CD4-positive, alpha-beta T cell treated with Interleukin-10 for 1 hour (primary cell): Measurements from ENCODE around the gene FLYWCH2.
A peak's percentile ranks its signal among the peaks of the same experiment; 100 is the strongest.

ENCODE experiments used
- DNase-seq: peaks from one replicate; pipeline ENCODE4 v3.0.0-alpha.2; 2020

Gene FLYWCH2, protein sequence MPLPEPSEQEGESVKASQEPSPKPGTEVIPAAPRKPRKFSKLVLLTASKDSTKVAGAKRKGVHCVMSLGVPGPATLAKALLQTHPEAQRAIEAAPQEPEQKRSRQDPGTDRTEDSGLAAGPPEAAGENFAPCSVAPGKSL

DNA sequence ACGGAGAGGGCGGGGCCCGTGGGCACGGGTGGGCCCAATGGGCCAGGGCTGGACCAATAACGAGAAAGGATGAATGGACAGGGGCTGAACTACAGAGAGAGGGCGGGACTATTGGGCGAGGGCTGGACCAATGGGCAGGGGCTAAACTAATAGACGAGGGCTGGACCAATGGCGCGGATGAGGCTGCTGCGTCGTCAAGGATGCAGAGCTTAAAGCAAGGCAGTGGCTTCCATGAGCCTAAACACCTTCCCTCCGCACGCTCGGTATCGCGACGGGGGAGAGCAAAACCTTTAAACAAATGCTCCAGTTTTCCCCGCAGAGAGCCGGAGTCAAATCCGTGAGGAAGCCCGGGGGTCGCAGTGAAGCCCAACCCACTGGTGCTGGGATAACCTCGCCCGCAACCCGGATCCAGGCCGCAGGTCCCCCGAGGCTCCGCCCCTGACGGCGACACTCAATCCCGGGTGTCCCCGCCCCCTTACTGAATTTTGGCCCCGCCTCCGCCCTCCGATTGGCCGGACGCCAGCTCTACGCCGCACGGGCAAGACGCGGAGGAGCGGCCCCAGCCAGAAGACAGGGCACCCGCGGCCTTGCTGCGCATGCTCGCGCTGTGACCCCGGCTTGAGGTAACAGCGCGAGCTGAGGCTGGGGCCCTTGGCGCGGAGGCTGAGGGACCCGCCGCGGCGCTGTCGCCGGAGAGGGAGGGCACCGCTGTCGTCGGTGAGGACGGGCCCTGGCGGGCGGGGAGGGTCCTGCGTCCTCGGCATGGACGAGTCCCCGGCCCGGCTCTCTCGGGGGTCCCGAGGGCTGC is at the start of gene FLYWCH2:
TSS of gene FLYWCH2 (plus strand) at position 566 of the 808 bp plus-strand sequence. CDS start 13,235 bp downstream, outside the sequence.
- DNase-seq = peak; percentile 100

DNA sequence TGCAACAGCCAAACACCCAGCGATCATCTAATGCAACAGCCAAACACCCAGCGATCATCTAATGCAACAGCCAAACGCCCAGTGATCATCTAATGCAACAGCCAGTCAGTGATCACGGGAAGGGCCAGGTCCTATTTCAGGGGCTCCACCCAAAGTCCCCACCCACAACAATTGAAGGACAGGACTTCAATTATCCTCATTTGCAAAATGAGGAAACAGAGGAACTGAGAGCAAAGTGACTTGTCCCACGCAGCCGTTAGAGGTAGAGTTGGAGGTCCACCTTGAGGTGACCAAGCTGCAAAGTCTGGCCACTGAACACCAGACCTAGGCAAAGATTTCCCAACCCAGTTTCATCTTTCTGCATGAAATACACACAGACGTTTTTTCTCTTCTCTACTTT is 49.2 kb upstream of the FLYWCH2 start:
- no peak for DNase-seq

DNA sequence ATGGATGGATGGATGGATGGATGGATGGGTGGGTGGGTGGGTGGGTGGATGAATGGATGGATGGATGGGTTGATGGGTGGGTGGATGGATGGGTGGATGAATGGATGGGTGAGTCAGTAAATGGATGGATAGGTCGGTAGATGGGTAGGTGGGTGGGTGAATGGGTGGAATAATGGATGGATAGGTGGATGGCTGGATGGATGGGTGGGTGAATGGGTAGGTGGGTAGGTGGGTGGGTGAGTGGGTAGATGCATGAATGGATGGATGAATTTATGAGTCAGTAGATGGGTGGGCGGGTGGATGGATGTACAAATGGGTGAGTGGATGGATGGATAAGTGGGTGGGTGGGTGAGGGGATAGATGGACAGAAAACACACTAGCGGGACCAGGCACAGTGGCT is 48.0 kb upstream of the FLYWCH2 start:
- DNase-seq = no peak

DNA sequence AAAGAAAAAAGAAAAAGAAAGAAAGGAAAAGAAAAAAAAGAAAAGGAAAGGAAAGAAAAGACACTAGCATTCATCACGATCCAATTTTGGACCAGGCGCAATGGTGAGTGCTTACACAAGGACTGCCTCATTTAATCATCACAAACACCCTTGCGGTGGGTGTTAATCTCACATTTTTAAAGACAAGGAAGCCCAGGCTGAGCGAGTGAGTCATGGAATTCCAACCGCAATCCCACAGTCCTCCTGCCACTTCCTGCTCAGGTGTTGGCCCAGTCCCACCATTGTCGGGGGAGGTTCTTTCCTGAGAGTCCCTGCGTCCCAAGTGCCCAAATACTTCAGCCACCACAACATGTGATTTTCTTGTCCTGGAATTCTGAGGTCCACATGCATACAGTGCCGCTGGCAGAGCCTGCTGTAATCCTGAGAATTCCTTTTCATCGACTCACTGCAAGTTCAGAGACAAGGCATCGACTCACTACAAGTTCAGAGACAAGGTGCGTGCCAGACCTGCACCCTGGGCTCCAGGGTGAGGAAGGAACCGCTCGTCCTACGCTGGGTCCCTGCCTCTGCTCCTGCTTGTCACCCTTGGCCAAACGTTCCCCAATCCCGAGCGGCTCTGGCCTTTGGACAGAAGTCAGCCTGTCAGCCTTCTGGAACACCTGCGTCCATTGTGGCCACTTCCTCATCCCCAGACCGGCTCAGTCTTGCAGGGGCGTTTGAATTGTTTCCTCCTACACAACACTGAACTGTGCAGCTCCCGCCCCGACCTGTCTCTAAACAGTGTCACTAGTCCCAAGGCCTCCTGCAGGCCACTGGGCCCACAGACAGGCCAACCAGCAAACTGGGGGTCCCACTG is 47.1 kb upstream of the FLYWCH2 start:
- no peak for DNase-seq

DNA sequence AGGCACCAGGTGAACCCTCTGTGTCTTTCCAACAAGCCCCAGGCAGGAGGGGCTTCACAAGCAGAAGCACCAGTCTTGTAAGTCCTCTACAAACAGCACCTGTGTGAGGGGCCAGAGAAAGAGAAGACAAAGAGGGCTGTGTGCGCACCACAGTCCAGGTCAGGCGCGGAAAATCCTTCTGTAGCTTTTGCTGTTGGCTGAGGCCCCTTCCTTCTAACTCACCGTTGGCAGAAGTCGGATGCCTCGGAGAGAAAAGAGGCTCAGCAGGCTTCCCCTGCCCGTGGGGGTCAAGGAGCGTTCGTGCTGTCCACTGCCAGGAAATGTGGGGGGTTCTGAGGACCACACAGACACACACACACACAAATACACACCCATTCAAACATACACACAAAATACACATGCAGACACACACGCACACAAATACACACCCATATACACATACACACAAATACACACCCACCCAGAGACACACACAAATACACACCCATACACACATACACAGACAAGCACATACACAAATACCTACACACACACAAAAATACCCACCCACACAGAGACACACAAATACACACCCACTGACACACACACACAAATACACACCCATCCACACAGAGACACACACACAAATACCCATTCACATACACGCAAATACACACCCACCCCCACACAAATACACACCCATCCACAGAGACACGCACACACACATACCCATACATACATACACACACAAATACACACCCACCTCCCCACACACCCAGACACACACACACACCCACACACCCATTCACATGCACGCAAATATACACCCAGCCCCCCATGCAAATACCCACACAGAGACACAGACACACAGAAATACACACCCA is 46.1 kb upstream of the FLYWCH2 start:
- no peak for DNase-seq

DNA sequence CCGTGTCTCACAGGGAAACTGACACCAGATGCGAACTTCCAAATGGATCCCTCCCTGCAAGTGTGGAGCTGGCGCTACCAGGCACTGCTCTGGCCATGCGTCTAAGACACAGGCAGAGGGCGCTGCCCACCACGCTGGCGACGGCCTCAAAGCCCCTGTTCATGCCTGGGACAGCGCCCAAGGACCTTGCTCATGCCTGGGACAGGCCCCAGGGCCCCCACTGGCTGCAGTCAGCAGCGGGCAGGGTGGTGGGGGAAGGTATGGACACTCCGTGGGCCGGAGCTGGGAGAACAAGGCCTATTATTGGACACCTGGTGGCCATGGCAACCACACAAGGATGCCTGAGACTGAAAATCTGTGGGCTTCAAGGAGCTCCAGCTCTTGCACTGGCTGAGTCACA is 44.1 kb upstream of the FLYWCH2 start:
- DNase-seq = peak; percentile 61

DNA sequence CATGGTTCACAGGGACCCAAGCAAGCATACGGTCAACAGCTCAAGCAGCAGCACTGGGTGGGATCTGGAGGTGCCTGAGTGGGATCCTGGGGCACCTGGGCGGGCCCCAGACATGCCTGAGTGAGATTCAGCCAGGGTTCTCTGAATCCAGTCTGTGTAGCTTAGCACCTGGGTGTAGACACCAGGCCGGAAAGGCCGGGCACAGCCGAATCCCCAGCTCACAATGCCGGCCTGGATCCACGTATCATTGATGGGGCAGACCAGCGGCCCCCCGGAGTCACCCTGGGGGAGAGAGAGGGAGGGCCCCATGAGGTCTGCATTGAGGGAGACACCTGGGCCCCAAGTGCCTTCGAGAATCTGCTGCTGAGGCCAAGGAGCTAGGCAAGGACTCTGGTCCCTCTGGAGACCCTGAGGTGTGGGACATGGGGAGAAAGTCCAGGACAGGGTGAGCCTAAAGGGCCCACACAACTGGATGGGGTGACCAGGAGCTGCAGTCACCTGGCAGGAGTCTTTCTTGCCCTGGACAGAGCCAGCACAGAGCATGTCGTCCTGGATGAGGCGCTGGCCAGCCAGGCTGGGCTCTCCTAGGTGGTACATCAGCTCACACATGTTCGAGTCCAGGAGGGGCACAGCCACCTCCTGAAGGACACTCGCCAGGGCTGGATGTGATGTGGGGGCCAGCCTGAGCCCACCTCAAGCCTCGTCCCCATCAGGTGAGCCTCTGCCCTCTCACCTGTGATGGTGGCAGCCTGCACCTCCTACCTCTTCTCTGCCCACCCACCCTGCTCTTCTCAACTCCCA is 43.2 kb upstream of the FLYWCH2 start:
- no peak for DNase-seq

DNA sequence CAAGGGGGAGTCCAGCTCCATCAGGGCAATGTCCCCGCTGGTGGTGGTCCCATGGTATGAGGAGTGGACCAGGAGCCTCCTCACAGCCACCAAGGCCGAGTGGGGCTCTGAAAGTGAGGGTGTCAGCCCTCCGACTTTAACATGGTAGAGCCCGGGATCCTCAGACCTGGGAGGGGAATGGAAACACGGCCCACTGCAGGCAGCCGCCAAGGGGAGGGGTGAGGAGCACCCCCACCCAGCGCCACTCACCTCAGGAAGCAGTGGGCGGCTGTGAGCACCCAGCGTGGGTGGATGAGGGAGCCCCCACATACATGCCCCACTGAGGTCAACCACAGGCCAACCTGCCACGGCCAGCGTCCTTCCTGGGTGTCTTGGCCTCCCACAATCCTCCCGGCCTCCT is 42.1 kb upstream of the FLYWCH2 start:
- no peak for DNase-seq

DNA sequence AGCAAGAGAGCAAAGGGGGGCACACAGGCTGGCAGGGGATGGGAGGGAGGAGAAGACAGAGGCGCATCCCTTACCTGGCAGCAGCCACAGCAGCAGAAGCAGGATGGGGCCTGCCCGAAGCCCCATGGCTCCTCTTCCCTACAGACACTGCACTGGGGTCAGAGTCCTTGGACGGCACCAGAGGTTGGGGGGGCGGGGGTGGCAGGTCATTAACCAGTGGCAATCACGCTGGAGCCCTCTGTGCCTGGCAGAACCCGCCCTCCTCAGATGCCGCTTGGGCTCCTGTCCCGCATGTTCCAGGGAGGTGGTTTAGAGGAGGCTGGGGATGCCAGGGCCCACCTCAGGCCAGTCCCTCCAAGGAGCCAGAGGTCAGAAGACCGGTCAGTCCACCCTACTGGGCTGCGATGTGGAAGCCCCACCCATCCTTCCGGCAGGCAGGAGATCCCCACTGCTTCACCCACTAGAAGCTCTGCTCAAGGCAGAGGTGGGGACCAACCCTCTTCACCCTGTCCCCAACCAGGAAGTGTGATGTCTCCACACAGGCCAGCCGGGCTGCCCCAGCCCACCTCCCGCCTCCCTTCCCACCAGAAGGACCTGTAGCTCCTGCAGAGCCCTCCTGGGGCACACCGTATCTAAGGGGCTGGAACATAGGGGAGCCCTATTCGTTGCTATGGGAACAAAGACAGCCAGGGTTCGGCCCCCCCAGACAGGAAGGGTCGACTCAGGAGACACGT is 41.2 kb upstream of the FLYWCH2 start:
- DNase-seq = no peak

DNA sequence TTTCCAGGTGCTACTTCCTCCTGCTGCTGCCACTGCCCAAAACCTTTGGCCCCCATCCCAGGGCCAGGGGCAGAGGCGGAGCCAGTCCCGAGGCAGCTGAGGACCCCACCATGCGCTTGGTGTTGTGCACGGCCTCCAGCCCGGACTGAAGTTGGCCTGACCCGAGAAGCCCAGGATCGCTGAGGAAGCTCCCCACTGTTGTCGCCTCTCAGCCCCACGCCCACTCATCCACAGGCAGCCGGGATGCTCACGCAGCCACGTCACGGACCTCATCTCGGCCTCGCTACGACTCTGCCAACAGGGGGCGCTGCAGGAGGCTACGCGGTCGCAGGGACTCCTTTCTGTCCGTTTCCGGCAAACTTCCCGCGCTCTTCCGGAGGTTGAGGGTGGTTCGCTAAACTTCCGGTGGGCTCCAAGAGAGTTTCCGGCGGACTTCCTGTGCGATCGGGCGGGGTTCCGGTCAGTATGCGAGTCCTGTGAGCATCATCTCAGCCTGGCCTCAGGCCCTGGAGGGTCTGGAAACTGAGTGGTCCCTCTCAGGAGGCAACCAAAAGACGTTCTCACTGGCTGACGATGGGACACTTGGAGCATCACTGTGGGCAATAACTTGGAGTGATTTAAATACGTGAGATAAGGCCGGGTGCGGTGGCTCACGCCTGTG is 40.5 kb upstream of the FLYWCH2 start:
- peak; percentile 77 for DNase-seq

DNA sequence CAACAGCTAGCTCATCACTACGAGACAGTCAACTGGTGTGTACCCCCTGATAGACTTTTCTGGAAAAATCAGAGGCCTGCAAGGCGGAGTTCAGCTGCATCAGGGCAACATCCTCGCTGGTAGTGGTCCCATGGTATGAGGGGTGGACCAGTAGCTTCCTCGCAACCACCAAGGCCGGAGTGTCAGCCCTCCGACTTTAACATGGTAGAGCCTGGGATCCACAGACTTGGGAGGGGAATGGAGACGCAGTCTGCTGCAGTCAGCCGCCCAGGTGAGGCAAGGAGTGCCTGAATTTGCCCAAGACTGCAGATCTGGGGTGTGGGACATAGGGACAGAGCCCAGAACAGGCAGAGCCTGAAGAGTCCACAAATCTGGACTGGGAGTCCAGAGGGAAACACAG is 39.5 kb upstream of the FLYWCH2 start:
- no peak for DNase-seq

DNA sequence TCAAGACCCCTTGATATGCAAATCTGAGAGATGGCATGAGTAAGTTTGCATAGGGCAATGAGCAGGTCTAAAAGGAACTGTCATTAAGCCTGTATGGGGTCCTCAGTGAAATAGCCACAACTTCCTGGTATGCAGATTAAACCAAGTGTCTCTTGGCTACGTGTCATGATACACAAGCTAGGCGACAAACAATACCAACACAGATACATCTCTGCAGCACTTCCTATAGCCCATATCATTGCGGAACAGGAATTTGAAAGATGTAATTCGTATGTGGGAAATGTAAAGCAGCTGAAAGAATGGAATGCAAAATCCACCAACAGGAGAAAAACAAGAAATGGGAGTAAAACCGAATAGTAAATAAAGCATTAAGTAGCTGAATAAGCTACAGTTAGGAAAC is 37.9 kb upstream of the FLYWCH2 start:
- no peak for DNase-seq

DNA sequence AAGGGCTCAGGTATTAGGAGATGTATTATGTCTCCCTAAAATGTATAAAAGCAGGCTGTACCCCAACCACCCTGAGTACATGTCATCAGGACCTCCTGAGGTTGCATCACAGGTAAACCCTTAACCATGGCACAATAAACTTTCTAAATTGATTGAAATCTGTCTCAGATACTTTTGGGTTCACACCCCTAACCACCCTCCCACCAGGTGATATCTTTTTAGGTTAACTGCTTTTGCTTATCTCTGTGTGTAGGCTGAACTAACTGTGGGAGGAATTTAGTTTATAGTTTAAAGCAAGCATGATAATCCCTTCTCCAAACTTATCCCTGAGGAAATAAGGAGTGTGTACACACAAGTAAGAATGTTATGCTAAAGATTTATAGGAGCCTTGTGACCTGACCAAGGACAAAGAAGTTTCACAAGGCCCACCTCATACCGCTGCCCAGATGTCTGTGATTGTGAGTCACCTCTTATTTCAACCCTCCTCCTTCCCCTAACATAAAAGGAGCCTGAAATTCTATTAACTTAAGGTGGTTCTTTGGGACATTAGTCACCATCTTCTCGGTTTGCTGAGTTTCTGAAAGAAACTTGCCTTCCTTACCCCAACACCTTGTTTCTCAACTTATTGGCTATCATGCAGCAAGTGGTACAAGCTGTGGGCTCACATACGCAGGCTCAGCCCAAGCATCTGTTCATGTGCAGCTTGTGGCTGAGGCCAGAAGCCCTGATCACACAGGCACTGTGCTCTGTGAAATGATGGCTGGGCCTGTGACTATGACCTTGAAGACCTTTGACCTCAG is 36.3 kb upstream of the FLYWCH2 start:
- no peak for DNase-seq

DNA sequence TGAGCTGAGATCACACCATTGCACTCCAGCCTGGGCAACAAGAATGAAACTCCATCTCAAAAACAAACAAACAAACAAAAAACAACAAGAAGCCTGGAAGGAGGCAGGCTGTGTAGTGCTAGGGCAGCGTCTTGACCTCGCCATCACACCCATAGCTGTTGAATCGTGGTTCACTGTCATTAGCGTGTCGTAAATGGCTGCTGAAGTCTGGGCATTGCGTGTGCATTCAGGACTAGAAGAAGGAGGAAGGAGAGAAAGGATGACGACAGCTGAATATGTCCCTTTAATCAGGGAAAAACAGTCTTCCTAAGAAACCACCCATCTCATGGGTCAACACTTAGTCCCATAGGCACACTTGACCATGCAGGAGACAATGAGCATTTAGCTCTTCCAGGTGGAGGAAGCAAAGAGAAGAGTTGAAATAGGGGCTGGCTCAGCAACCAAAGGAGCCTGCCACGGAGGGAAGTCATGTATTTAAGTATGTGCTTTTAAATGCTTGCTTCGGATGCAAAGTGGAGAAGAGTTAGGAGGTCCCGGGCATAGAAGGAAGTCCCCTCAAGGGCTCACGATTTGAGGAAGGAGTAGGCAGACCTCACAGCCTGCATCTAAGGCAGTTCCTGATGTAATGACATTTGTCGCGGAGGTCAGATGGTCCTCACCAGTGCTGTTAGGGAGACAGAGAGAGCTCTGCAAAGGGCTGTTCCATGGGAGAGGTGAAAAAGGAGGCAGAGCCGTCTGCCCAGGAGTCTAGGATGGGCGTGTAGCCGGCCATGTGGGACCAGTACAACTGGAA is 33.9 kb upstream of the FLYWCH2 start:
- DNase-seq = no peak

DNA sequence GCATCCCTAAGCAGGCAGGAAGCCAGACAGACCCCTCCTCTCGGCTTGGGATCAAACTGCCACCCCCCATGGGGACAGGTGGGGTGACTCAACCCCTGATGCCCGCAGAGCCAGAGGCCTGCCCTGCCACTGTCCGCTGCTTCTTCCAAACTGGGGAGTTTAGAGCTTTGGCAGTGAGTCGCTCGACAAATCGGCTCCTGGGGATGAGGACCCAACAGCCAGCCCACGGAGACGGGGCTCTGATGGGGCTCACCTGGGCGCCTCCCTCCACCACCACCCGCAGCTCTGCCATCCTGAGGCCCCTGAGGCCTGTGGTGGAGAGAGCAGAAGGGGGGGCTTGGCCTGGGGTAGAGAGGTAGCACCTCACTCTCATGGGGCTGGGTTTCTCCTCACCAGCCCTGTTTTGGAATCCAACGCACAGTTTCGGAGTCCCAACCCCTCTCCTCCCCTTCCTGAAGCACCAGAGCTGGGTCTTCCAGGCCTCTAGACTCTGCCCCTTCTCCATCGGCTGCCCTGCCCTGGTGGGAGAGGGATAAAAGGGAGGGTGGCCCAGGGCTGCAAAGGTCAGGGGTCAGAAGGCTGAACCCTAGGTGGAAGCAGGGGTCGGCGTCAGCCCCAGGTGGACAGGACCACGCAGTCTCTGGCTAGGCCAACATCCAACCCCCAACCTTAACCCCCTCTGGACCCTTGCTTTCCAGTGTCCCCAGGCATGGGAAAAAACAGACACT is 30.8 kb upstream of the FLYWCH2 start:
- no peak for DNase-seq

DNA sequence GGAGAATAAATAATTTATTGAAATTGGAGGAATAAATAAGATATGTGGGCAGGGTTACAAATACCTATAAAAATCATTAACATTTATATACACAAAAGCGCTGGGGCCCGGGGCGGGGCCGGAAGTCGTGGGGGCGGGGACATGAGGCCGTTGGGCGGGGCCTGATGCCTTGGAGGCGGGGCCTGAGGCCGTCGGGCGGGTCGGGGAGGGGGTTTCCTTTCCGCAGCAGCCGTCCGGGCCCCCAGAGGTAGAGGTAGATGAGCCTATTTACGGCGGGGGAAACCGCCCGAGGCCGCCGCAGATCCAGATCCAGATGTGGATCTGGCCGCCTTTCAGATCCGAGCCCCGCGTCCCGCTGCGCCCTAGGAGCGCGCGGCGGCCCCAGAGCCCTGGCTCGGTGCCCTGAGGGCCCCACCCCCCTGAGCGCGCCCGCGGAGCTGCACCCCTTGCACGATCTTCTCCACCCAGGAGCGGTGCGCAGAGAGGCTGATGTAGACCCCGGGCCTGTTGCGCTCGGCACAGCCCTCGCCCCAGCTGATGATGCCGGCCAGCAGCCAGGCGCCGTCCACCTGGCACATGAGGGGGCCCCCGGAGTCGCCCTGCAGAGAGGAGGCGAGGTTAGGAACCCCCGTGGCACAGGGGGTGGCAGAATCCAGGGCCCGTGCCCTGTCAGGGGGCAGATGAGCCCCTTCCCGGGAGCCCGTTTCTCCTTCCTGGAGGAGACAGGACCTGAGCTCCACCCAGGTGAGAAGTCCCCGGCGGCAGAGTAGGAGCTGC is 30.1 kb upstream of the FLYWCH2 start:
- DNase-seq = no peak

DNA sequence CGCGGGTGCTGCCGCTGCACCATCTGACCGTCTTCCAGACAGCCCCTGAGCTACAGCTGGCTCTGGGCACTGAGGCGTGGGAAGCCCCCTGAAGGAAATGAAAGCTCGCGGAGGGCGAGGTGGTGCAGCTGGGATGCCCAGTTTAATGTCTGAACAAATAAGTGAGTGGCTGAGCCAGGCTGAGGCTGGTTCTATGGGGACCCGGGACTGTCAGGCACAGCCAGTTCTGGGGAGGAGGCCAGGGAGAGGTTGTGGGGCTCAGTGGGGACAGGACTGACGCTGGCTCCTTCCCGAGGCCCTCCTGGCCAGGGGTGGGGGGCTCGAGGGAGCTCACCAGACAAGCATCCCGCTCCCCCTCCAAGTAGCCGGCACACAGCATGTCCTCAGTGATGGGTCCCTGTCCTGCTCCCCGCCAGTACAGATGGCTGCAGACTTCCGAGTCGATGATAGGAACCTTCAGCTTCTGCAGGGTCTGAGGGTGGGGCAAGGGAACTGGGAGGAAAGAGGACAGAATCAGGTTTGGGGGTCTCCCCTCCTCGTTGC is 29.4 kb upstream of the FLYWCH2 start:
- DNase-seq = no peak
